ENCODE data around the gene ESF1. TPM values are rescaled to one million over a fixed set of nuclear protein-coding genes. Genes with fewer than 3 reads are reported as not detected.

The ESF1 gene
- total RNA-seq, 1 experiment from 2014 or later: 14.8 TPM

- POLR2A ChIA-PET (ENCODE audit: unreplicated experiment): interaction anchor here (0.6 kb wide), 1 partner anchor 199 kb away, joined by 9 read pairs; no protein-coding TSS in a partner anchor
Observed at GRCh38 chr20:13809855-13810254, 25.1 kb upstream of the ESF1 start.

DNA sequence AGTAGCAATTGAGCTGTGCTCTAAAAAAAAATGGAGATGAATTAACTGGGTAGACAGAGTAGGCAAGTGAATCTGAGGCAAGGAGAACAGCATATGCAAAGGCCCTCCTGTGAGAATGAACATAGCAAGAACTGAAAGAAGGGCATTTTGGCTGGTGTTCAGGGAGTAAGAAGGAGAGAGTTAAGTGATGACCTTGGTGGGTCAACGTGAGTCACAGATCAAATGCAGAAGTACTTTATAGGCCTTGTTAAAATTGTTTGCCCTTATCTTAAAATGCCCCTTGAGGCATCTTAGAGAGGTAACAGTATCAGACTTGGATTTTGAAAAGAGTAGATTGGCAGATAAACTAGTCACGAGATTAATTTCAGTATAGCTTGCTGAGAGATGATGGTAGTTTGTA is 24.7 kb upstream of the ESF1 start:
- BruUV-seq (replicated peaks): no TSS peak
- H3K4me1 ChIP-seq (replicated peaks; ENCODE audit: insufficient read depth): no peaks in the 10 kb centered on the region
- no peak overlapping the region for H3K4me2 ChIP-seq
- H3F3A ChIP-seq (ENCODE audit: insufficient read depth, low read depth): no peaks in the 10 kb centered on the region
- peaks cover 42% of the 10 kb centered on the region for H3K36me3 ChIP-seq (ENCODE audit: low read depth)
- TF ChIP-seq EZH2 (IDR thresholded peaks at IDR 0.05; ENCODE audit: low read depth): no peak
- TF ChIP-seq, protein P1, sequence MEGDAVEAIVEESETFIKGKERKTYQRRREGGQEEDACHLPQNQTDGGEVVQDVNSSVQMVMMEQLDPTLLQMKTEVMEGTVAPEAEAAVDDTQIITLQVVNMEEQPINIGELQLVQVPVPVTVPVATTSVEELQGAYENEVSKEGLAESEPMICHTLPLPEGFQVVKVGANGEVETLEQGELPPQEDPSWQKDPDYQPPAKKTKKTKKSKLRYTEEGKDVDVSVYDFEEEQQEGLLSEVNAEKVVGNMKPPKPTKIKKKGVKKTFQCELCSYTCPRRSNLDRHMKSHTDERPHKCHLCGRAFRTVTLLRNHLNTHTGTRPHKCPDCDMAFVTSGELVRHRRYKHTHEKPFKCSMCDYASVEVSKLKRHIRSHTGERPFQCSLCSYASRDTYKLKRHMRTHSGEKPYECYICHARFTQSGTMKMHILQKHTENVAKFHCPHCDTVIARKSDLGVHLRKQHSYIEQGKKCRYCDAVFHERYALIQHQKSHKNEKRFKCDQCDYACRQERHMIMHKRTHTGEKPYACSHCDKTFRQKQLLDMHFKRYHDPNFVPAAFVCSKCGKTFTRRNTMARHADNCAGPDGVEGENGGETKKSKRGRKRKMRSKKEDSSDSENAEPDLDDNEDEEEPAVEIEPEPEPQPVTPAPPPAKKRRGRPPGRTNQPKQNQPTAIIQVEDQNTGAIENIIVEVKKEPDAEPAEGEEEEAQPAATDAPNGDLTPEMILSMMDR (conservative IDR thresholded peaks at IDR 0.05): no peak
- ChIA-PET CTCF (interaction anchor here (0.6 kb wide), 1 partner anchor 200 kb away, joined by 7 read pairs; no protein-coding TSS in a partner anchor), POLR2A (ENCODE audit: unreplicated experiment) (interaction anchor here (0.6 kb wide), 1 partner anchor 199 kb away, joined by 9 read pairs; no protein-coding TSS in a partner anchor)
- H3K79me2 ChIP-seq (ENCODE audit: low read depth): no peaks in the 10 kb centered on the region
- no peaks in the 10 kb centered on the region for H4K20me1 ChIP-seq (ENCODE audit: insufficient read depth)
- H2AFZ ChIP-seq: no peak overlapping the region
- no peaks in the 10 kb centered on the region for H3K27me3 ChIP-seq (ENCODE audit: insufficient read depth, low read depth)
- H3K4me3 ChIP-seq: no peak overlapping the region
- H3K9me3 ChIP-seq (ENCODE audit: insufficient read depth, low read depth): no peaks in the 10 kb centered on the region
- intact Hi-C loops (cut with micrococcal nuclease; ENCODE audit: unreplicated experiment): no loop called here
- no peak for DNase-seq
- H3K27ac ChIP-seq: no peak overlapping the region
- no peaks in the 10 kb centered on the region for H3K9me2 ChIP-seq (ENCODE audit: insufficient read depth)

More at GRCh38 chr20:13809855-13810254, 25.1 kb upstream of the ESF1 start:
- H3K27me3 ChIP-seq (ENCODE audit: insufficient read depth, low read depth): no peaks in the 10 kb centered on the region
- no peaks in the 10 kb centered on the region for H3K79me2 ChIP-seq (ENCODE audit: low read depth)
- no peak overlapping the region for H3K4me3 ChIP-seq
- CTCF ChIA-PET: no interaction called here
- H3K4me1 ChIP-seq (replicated peaks; ENCODE audit: insufficient read depth): no peaks in the 10 kb centered on the region
- peaks cover 44% of the 10 kb centered on the region for H3K36me3 ChIP-seq (ENCODE audit: low read depth)
- H4K20me1 ChIP-seq (ENCODE audit: insufficient read depth): no peaks in the 10 kb centered on the region
- H3K9me3 ChIP-seq (ENCODE audit: insufficient read depth, low read depth): no peaks in the 10 kb centered on the region
- TF ChIP-seq, protein P1 (conservative IDR thresholded peaks at IDR 0.05): no peak
- TF ChIP-seq EZH2 (IDR thresholded peaks at IDR 0.05; ENCODE audit: low read depth): no peak
- H3K9me2 ChIP-seq (ENCODE audit: insufficient read depth): no peaks in the 10 kb centered on the region
- no peak for DNase-seq
- BruUV-seq (replicated peaks): no TSS peak
- no peak overlapping the region for H2AFZ ChIP-seq
- H3K4me2 ChIP-seq: no peak overlapping the region
- H3K27ac ChIP-seq: no peak overlapping the region
- intact Hi-C loops (cut with micrococcal nuclease; ENCODE audit: unreplicated experiment): no loop called here
- H3F3A ChIP-seq (ENCODE audit: insufficient read depth, low read depth): no peaks in the 10 kb centered on the region

- no peak overlapping the region for H3K27ac ChIP-seq
- no peaks in the 10 kb centered on the region for H3K9me2 ChIP-seq (ENCODE audit: insufficient read depth)
- no peaks in the 10 kb centered on the region for H3K9me3 ChIP-seq (ENCODE audit: insufficient read depth, low read depth)
- CTCF ChIA-PET: no interaction called here
- H3K79me2 ChIP-seq (ENCODE audit: low read depth): no peaks in the 10 kb centered on the region
- H3F3A ChIP-seq (ENCODE audit: insufficient read depth, low read depth): no peaks in the 10 kb centered on the region
- H2AFZ ChIP-seq: no peak overlapping the region
- no peak overlapping the region for H3K4me3 ChIP-seq
- POLR2A ChIA-PET (ENCODE audit: unreplicated experiment): interaction anchor here (0.5 kb wide), 1 partner anchor 17 kb away, joined by 3 read pairs; no protein-coding TSS in a partner anchor
- no peaks in the 10 kb centered on the region for H3K4me1 ChIP-seq (replicated peaks; ENCODE audit: insufficient read depth)
- no peaks in the 10 kb centered on the region for H3K27me3 ChIP-seq (ENCODE audit: insufficient read depth, low read depth)
- no peaks in the 10 kb centered on the region for H4K20me1 ChIP-seq (ENCODE audit: insufficient read depth)
- H3K4me2 ChIP-seq: no peak overlapping the region
- peak in 1 of 2 experiments; percentile 79 for DNase-seq
- TF ChIP-seq EZH2 (IDR thresholded peaks at IDR 0.05; ENCODE audit: low read depth): no peak
- TF ChIP-seq, protein P1 (conservative IDR thresholded peaks at IDR 0.05): no peak
- intact Hi-C loops (cut with micrococcal nuclease; ENCODE audit: unreplicated experiment): no loop called here
- peaks cover 28% of the 10 kb centered on the region for H3K36me3 ChIP-seq (ENCODE audit: low read depth)
- BruUV-seq (replicated peaks): no TSS peak
Observed at GRCh38 chr20:13800728-13801134, 16.0 kb upstream of the ESF1 start.
